BE2C (cell line): ENCODE data around the gene MTG2.

Source experiments
- DNase-seq: peaks from one replicate; pipeline ENCODE4 v3.0.0-alpha.2; 2020
- H3K27me3 ChIP-seq: fragments of 250-450 bp; sonication (Bioruptor Pico); 2 replicates; pipeline ENCODE4 v1.5.1; 2020; ENCODE audit warnings: mild to moderate bottlenecking
- H3K36me3 ChIP-seq: fragments of 250-450 bp; sonication (Bioruptor Pico); 2 replicates; pipeline ENCODE4 v1.5.1; 2020; ENCODE audit warnings: mild to moderate bottlenecking
- H3K4me1 ChIP-seq: fragments of 250-450 bp; sonication (Bioruptor Pico); 2 replicates; pipeline ENCODE4 v1.5.1; 2020
- H3K4me3 ChIP-seq: 2 replicates; pipeline ENCODE4 v1.5.1; 2011; ENCODE audit warnings: low read depth, low read length
- H3K9me3 ChIP-seq: fragments of 250-450 bp; sonication (Bioruptor Pico); 2 replicates; pipeline ENCODE4 v1.5.1; 2020
- TF ChIP-seq, protein P1 (sequence below): IDR thresholded peaks from 2 replicates; pipeline ENCODE4 v1.5.1; 2012; ENCODE audit warnings: mild to moderate bottlenecking, low read depth, low read length

MTG2 gene

DNA sequence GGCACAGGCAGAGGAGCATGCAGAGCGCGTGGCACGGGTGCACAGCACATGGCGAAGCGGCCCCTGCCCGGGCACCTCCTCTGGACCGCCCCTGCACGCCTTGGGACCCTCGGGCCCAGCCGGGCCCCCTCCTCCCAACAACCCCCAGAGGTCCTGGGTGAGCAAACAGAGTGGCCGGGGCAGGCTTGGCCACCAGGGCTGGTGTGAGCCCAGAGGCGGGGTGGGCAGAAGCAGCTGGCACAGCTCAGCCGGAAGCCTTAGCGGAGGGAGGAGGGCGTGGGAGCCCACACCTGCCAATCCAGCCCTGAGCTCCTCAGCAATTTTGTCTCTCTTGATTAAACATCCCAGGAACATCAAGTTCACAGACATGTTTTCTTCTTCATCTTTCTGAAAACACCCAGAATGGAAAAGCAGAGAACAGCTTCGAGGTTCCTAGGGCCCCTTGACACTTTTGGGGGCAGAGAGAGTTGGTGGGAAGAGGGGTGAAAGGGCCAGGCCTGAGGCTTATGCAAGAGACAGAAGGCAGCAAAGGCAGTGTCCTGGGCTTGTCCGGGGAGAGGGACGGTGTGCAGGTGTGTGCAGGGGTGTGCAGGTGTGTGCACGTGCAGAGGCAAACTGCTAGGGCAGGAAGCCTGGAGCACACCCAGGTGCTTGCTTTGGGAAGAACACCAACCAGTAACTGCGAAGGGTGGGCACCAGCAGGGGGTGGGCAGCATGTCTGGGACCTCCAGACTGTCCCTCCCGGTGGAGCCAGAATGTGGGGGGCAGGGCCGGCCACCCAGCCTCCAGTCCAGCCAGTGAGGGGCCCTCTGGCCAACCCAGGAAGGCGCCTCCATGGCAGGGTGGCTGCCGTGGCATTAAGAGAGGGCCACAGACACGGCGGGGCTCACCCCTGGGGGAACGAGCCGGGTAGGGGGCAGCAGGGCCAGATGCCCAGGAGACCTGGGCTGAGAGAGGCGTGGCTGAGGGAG lies 32.5 kb downstream of the MTG2 start:
- TF ChIP-seq, protein P1, sequence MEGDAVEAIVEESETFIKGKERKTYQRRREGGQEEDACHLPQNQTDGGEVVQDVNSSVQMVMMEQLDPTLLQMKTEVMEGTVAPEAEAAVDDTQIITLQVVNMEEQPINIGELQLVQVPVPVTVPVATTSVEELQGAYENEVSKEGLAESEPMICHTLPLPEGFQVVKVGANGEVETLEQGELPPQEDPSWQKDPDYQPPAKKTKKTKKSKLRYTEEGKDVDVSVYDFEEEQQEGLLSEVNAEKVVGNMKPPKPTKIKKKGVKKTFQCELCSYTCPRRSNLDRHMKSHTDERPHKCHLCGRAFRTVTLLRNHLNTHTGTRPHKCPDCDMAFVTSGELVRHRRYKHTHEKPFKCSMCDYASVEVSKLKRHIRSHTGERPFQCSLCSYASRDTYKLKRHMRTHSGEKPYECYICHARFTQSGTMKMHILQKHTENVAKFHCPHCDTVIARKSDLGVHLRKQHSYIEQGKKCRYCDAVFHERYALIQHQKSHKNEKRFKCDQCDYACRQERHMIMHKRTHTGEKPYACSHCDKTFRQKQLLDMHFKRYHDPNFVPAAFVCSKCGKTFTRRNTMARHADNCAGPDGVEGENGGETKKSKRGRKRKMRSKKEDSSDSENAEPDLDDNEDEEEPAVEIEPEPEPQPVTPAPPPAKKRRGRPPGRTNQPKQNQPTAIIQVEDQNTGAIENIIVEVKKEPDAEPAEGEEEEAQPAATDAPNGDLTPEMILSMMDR = no peak
- Histone ChIP-seq H3K4me3 (no peak overlapping the region), H3K4me1 (peaks cover 3% of the 10 kb centered on the region), H3K27me3 (peaks cover 3% of the 10 kb centered on the region), H3K36me3 (peaks cover 7% of the 10 kb centered on the region; the same call in 1 of the 2 replicates), H3K9me3 (no peaks in the 10 kb centered on the region)
- no peak for DNase-seq

DNA sequence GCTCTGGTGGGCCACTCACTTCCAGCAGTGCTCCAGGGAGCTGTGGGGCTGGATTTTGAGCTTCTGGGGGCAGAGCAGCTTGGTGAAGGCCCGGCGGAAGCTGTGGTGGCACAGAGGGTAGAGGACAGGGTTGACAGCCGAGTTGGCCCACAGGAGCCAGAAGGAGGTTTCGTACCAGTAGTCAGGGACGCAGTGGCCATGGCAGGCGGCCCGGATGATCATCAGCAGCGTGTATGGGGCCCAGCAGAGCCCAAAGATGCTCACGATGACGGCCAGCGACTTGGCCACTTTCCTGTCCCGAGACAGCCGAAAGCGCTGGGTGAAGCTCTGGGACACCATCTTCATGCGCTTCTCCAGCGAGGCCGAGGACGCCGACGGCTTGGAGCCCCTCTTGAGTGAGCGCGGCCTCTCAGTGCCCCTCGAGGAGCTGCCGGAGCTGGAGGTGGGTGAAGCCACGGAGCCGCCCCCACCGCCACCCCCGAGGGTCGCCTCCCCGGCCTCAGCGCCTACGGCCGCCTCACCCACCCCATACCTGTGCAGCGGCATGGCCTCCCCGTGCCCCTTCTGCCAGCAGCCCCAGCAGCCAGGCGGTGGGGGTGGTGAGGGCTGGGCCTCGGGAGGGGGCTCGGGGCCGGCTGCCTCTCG lies 33.3 kb downstream of the MTG2 start:
- TF ChIP-seq, protein P1 = no peak
- Histone ChIP-seq H3K9me3 (no peaks in the 10 kb centered on the region), H3K4me1 (peaks cover 8% of the 10 kb centered on the region), H3K4me3 (no peak overlapping the region), H3K27me3 (peaks cover 11% of the 10 kb centered on the region), H3K36me3 (peaks cover 7% of the 10 kb centered on the region; the same call in 1 of the 2 replicates)
- DNase-seq = no peak

DNA sequence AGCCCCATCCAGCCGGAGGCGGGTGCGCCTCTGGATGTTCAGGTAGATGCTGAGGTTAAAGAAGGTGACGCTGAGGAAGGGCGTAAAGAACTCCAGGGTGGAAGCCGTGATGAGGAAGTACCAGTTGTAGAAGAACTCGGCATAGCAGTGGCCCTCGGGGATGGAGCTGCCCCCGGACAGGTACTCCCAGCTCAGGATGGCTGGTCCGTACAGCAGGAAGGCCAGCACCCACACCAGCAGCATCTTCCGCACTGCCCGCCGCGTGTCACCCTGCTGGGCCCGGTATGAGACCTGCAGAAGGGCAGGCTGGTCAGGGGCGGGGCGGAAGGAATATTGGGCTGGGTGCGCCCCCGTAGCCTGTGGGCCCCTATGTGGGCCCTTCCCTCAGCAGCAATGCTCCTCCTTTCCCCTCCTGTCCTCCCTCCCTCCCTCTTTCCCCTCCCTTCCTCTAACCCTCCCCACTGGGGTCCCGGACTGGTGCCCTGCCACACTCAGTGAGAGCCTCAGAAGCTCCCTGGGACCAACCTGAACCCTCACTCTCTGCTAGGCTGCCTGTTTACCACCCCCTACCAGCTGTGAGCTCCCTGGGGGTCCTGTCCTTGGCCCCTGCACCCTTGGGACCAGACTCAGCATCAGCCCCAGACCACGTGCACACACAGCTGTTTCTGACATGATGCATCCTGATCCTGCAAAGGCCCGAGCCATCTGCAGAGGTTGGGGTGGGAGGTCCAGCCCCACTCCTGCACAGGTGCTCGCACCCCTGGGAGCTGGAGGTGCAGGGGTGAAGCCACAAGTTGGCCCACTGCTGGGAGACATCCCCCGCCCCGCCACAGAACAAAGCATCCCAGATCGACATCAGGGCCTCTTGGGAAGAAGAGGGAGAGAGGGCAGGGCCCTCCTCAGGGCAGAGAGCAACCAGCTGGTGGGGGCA lies 34.1 kb downstream of the MTG2 start:
- H3K27me3 ChIP-seq = peaks cover 12% of the 10 kb centered on the region
- peaks cover 9% of the 10 kb centered on the region for H3K4me1 ChIP-seq
- DNase-seq = no peak
- H3K9me3 ChIP-seq = no peaks in the 10 kb centered on the region
- H3K4me3 ChIP-seq = no peak overlapping the region
- peaks cover 7% of the 10 kb centered on the region; the same call in 1 of the 2 replicates for H3K36me3 ChIP-seq
- TF ChIP-seq, protein P1 = no peak

- Histone ChIP-seq H3K9me3 (no peaks in the 10 kb centered on the region), H3K27me3 (peaks cover 12% of the 10 kb centered on the region), H3K36me3 (peaks cover 7% of the 10 kb centered on the region; the same call in 1 of the 2 replicates), H3K4me3 (no peak overlapping the region; the same call in 1 of the 2 replicates), H3K4me1 (peaks cover 9% of the 10 kb centered on the region)
- TF ChIP-seq, protein P1 = no peak
- DNase-seq = no peak
Observed at GRCh38 chr20:62217913-62218773, 35.3 kb downstream of the MTG2 start.
